CD4-positive, alpha-beta T cell treated with Interleukin-6 for 4 hours (primary cell): ENCODE results near the gene ACSL1.
"Not testable (repeated sequence)": the region's sequence is repeated elsewhere in the genome, so short reads cannot be mapped to it uniquely, and the experiment has no call there.

Source experiments
- DNase-seq: peaks from one replicate; pipeline ENCODE4 v3.0.0-alpha.2; 2020; ENCODE audit warnings: mixed read lengths

The ACSL1 gene

DNA sequence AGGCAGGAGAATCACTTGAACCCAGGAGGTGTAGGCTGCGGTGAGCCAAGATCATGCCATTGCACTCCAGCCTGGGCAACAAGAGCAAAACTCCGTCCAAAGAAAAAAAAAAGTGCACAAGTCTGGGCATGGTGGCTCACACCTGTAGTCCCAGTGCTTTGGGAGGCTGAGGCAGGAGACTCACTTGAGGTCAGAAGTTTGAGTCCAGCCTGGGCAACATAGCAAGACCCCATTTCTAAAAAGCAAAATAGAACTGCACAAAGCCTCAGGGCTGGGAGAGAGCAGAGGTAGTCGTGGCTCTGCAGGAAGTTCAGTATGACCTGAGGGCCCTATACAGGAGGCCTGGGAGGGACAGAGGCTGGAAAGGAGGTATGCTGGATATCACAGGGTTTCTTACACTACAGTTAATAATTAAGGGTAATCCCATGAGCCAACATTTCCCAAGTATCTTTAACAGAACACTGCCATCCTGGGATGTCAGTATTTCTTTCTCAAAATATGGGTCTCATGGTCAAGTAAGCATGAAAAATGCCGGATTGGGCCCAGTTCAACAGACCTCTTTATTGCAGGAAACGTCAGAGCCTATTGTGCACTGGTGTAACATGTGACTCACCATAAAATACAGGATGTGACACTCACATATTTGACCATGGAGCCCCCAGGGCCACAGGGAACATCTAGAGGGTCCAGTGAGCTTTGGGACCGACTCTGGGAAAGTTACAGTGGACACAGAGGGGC is 37.8 kb downstream of the ACSL1 start:
- DNase-seq, result no peak

DNA sequence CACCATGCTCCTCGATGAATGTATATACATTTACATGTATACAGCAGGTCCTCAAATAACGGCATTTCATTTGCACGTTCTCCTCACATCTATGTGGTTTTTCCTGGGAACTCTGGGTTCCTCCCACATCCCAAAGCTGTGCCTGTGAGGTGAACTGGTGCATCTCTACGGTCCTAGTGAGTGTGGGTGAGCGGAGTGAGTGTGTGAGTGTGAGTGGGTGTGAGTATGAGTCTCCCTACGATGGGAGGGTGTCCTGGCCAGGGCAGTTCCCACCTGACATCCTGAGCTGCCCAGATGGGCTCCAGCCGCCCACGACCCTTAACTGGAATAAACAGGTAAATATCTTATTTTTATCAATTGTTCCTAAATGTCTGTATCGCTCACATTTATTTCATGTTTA is 40.0 kb downstream of the ACSL1 start:
- no peak for DNase-seq

GRCh38 chr4:184784628-184785257 is 41.0 kb downstream of the ACSL1 start:
- no peak for DNase-seq

GRCh38 chr4:184782731-184783373 is 42.9 kb downstream of the ACSL1 start:
- no peak for DNase-seq

GRCh38 chr4:184779160-184779559 is 46.6 kb downstream of the ACSL1 start:
- not testable (repeated sequence) for DNase-seq

GRCh38 chr4:184778325-184778724 is 47.4 kb downstream of the ACSL1 start:
- DNase-seq, result no peak

DNA sequence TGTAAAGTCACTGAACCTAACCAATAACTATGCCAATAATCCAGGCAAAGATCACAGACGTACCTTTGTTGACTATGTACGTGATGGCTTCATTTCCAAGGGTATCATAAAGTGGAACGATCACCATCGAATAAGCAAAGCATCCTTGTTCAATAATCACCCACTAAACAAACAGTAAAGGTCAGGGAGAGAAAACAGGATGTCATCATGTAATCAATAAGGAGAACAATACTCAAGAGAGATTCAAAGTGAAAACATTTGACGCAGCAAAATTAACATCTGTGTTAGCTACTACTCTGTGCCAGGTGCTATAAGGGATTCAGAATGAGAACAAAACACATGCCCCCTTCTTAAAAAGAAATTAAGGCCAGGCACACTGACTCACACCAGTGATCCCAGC is 48.9 kb downstream of the ACSL1 start:
- no peak for DNase-seq

- no peak for DNase-seq
Observed at GRCh38 chr4:184775854-184776555, 49.8 kb downstream of the ACSL1 start.

DNA sequence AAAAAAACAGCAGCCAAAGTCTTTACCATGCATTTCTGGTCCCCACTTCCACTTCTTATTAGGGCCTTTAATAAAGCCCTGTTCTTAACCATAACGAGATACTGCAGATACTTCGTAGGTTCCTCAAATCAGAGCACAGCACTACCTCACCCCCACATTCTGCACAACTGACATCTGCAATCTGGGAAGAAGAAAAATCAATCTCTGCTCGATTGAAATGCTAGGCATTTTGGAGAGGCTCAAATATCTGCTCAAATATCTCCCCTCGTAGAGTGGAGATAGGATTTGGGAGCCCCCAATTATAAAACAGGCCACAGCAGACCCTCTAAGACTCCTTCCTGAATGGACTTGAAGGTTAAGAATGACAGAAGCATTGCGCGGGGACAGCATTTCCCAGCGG is 51.6 kb downstream of the ACSL1 start:
- no peak for DNase-seq

DNA sequence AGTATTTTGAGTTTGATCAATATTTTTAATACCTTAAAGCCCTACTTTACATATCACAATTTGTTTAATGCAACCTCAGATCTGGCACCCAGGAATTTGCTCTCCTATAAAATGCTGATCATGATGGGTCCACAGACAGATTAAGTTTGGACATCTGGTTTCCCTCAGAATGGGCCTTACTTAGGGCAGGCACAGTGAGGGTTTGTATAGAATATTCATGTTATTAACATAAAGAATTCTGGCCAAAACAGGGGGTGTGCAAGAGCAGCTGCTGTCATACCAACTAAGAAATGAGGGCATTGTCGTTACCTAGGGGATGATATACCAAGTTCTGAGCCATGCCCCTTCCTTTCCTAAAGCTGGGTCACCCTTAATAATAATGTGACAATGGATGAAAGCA is 54.4 kb downstream of the ACSL1 start:
- no peak for DNase-seq

GRCh38 chr4:184769141-184769765 is 56.5 kb downstream of the ACSL1 start:
- DNase-seq, result no peak

DNA sequence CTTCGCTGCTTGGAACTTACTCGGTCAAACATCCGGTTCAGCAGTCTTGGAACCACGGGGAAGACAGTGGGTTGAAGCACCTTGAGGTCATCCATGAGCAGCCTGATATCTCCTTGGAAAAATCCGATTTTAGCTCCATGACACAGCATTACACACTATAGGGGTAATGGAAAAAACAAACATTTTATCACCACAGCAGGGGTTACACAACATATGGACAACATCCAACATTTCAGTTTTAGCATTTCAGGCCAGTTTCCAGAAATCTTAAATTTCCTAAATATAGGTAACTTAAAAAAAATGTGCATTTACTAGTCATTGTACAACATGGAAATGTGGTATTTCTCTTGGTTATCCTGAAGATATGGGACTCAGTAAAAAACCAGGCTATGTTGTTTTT is 57.5 kb downstream of the ACSL1 start:
- no peak for DNase-seq

- no peak for DNase-seq
Observed at GRCh38 chr4:184766446-184766845, 59.3 kb downstream of the ACSL1 start.

GRCh38 chr4:184765473-184766340 is 60.1 kb downstream of the ACSL1 start:
- DNase-seq, result no peak

GRCh38 chr4:184764601-184765000 is 61.2 kb downstream of the ACSL1 start:
- no peak for DNase-seq

GRCh38 chr4:184763150-184763780 is 62.5 kb downstream of the ACSL1 start:
- DNase-seq, result peak; percentile 6

DNA sequence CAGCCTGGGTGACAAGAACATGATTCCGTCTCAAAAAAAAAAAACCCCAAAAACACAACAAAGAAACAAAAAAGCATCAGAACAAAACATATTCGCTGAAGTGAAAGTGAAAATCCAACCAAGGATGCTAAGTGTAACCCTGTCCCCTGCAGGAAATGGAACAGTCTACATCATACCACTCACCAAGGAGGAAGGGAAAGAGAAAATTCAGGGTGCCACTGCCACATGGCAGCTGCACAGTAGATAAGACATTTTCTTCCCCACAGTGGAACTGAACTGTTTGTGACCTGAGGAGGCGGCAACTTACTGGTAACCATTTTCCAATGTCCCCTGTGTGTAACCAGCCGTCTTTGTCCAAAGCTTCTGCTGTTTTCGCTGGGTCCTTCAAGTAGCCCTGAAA is 63.7 kb downstream of the ACSL1 start:
- peak; percentile 39 for DNase-seq

- DNase-seq, result no peak
Observed at GRCh38 chr4:184760681-184761080, 65.1 kb downstream of the ACSL1 start.

DNA sequence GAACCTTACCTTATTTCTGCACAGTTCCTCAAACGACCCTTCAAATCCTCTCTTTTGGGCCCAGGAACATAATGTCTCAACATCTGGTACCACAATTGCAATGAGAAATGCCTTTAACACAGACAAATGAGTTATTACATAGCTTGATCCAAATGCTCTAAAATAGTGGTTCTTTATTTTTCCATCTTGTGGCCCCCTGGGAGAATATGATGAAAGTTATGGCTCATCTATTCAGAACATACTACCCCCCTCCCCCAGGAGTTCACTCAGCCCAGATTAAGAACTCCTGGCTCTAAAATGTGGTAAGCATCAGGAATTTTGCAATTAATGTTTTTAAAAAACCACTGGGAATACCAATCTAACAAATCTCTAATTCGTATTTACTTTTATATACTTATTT is 68.0 kb downstream of the ACSL1 start:
- no peak for DNase-seq

DNA sequence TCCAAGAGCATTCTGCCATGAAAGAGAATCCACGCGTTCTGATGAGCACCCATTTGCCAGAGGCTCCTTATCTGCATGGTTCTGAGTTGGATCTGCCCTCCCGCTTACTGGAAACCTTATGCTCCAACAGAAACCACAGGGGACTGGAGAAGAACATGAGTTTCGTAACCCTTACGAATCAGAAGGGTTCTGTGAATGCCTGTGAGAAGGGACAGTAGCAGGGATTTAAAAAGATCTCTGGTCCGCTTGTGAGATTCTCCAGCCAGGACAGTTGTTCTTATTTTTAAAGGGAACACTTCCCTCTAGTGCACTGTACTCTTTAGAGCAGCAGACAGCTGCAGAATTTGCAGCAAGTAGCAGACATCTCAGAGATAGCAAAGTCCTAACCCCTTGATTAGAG is 69.4 kb downstream of the ACSL1 start:
- DNase-seq, result no peak

GRCh38 chr4:184755278-184755677 is 70.5 kb downstream of the ACSL1 start:
- no peak for DNase-seq
